Liver (tissue), 9 donors: ENCODE data around the gene TULP4. TPM values are rescaled to one million over a fixed set of nuclear protein-coding genes. Genes with fewer than 3 reads are reported as not detected.

Experiments used
- DNase-seq: peaks from one replicate; pipeline ENCODE4 v3.0.0-alpha.2; 2017; ENCODE audit warnings: low spot score
- H3K27ac ChIP-seq, 2 donors: one replicate each; pipeline ENCODE4 v1.7.0; 2013; ENCODE audit warnings: inconsistent platforms in 2 of 2, low read length in 2 of 2, control low read depth in 1 of 2, low read depth in 1 of 2, mild to moderate bottlenecking in 1 of 2
- H3K27me3 ChIP-seq, 4 donors: one replicate each; pipeline versions ENCODE4 v1.6.1 to v1.7.0; 2013; ENCODE audit warnings: low read length in 3 of 4, inconsistent platforms in 1 of 4, mild to moderate bottlenecking in 1 of 4, moderate library complexity in 1 of 4; ENCODE audit not compliant: control insufficient read depth in 4 of 4, insufficient read depth in 4 of 4
- H3K36me3 ChIP-seq, 4 donors: one replicate each; pipeline versions ENCODE4 v1.6.1 to v1.7.0; 2013; ENCODE audit warnings: low read length in 3 of 4, mild to moderate bottlenecking in 3 of 4, low read depth in 1 of 4, moderate library complexity in 1 of 4; ENCODE audit not compliant: control insufficient read depth in 4 of 4, insufficient read depth in 3 of 4
- H3K4me1 ChIP-seq, 4 donors: one replicate each; pipeline versions ENCODE4 v1.6.1 to v1.7.0; 2013; ENCODE audit warnings: low read length in 3 of 4, mild to moderate bottlenecking in 3 of 4, moderate library complexity in 1 of 4; ENCODE audit not compliant: control insufficient read depth in 4 of 4, insufficient read depth in 4 of 4
- H3K4me3 ChIP-seq, 3 donors: one replicate each; pipeline versions ENCODE4 v1.6.1 to v1.7.0; 2013; ENCODE audit warnings: low read length in 3 of 3, control low read depth in 1 of 3, low read depth in 1 of 3, mild to moderate bottlenecking in 1 of 3
- H3K9ac ChIP-seq, 2 donors: one replicate each; pipeline ENCODE4 v1.7.0; 2013; ENCODE audit warnings: low read length in 2 of 2, mild to moderate bottlenecking in 2 of 2, moderate library complexity in 2 of 2, control low read depth in 1 of 2, low read depth in 1 of 2
- H3K9me3 ChIP-seq, 4 donors: one replicate each; pipeline versions ENCODE4 v1.6.1 to v1.7.0; 2013; ENCODE audit warnings: low read length in 3 of 4; ENCODE audit not compliant: control insufficient read depth in 4 of 4
- ATF3 ChIP-seq: IDR thresholded peaks from 2 replicates; pipeline ENCODE4 v1.6.1; 2016; ENCODE audit warnings: antibody characterized with exemption
- CTCF ChIP-seq: fragments of 150-350 bp; IDR thresholded peaks from 2 replicates; pipeline ENCODE4 v1.5.1; 2017; ENCODE audit warnings: improper control_type of control experiment, low read depth, low read length; ENCODE audit not compliant: missing input control
- EGR1 ChIP-seq, 2 donors: IDR thresholded peaks; 2 replicates each; pipeline ENCODE4 v1.6.1; 2016 to 2018; ENCODE audit warnings: antibody characterized with exemption in 2 of 2, low read depth in 2 of 2
- FOXA1 ChIP-seq: IDR thresholded peaks from 2 replicates; pipeline ENCODE4 v1.6.1; 2016; ENCODE audit warnings: antibody characterized with exemption
- FOXA2 ChIP-seq: IDR thresholded peaks from 2 replicates; pipeline ENCODE4 v1.6.1; 2016; ENCODE audit warnings: antibody characterized with exemption
- GABPA ChIP-seq, 2 donors: IDR thresholded peaks in 1 of 2; conservative IDR thresholded peaks in 1 of 2; 2 replicates each; pipeline ENCODE4 v1.6.1; 2016; ENCODE audit warnings: antibody characterized with exemption in 2 of 2, mild to moderate bottlenecking in 1 of 2, moderate library complexity in 1 of 2
- HNF4A ChIP-seq, 2 donors: conservative IDR thresholded peaks; 2 replicates each; pipeline ENCODE4 v1.6.1; 2016; ENCODE audit warnings: antibody characterized with exemption in 2 of 2, mild to moderate bottlenecking in 2 of 2
- HNF4G ChIP-seq: IDR thresholded peaks from 2 replicates; pipeline ENCODE4 v1.6.1; 2016; ENCODE audit warnings: antibody characterized with exemption
- JUND ChIP-seq, 2 donors: IDR thresholded peaks; 2 replicates each; pipeline ENCODE4 v1.6.1; 2016; ENCODE audit warnings: antibody characterized with exemption in 2 of 2
- MAX ChIP-seq: IDR thresholded peaks from 2 replicates; pipeline ENCODE4 v1.6.1; 2016; ENCODE audit warnings: antibody characterized with exemption
- NR2F2 ChIP-seq: IDR thresholded peaks from 2 replicates; pipeline ENCODE4 v1.6.1; 2016; ENCODE audit warnings: antibody characterized with exemption
- RAD21 ChIP-seq, 2 donors: IDR thresholded peaks; 2 replicates each; pipeline ENCODE4 v1.6.1; 2016; ENCODE audit warnings: antibody characterized with exemption in 2 of 2, mild to moderate bottlenecking in 2 of 2
- REST ChIP-seq: IDR thresholded peaks from 2 replicates; pipeline ENCODE4 v1.6.1; 2016; ENCODE audit warnings: antibody characterized with exemption, mild to moderate bottlenecking
- RXRA ChIP-seq, 2 donors: IDR thresholded peaks; 2 replicates each; pipeline ENCODE4 v1.6.1; 2017 to 2018; ENCODE audit warnings: antibody characterized with exemption in 2 of 2, mild to moderate bottlenecking in 1 of 2
- SP1 ChIP-seq: IDR thresholded peaks from 2 replicates; pipeline ENCODE4 v1.6.1; 2018; ENCODE audit warnings: antibody characterized with exemption, mild to moderate bottlenecking
- TAF1 ChIP-seq: conservative IDR thresholded peaks from 2 replicates; pipeline ENCODE4 v1.6.1; 2016; ENCODE audit warnings: antibody characterized with exemption, mild to moderate bottlenecking
- YY1 ChIP-seq: IDR thresholded peaks from 2 replicates; pipeline ENCODE4 v1.6.1; 2016; ENCODE audit warnings: antibody characterized with exemption, mild to moderate bottlenecking
- ZBTB33 ChIP-seq: IDR thresholded peaks from 2 replicates; pipeline ENCODE4 v1.6.1; 2016; ENCODE audit warnings: antibody characterized with exemption
- WGBS: extraction: QIAGEN DNeasy Blood & Tissue Kit; methylation state at CpG from one replicate; pipeline ENCODE4 v1.1.7; 2013; 5-methylcytosine and 5-hydroxymethylcytosine counted together
- polyA plus RNA-seq, 2 donors: library from polyadenylated mRNA; stranded (reverse) in 1 of 2; unstranded in 1 of 2; fragments of 200-250 nt in 1 of 2; fragments of >200 nt in 1 of 2; fragmentation: Nextera tagmentation in 1 of 2; extraction: Ambion mirVana in 1 of 2; gene quantifications; one replicate each; pipeline versions ENCODE4 v1.2.1 to v1.2.3, GENCODE V29; 2013 to 2015
- total RNA-seq, 2 donors: library from RNA; depleted of rRNA; stranded (reverse); fragments of >200 nt; gene quantifications; one replicate each; pipeline ENCODE4 v1.2.3, GENCODE V29; 2014
- donor health status: healthy.
- donor health status: healthy.
- donor health status: healthy.
- donor health status: healthy.
- donor health status: healthy.

TULP4 gene
- total and polyA plus RNA-seq, 4 donors, result 2.2 to 53.3 (median 18.0) TPM

- no peaks in the 10 kb centered on the region for H3K9me3 ChIP-seq
- no peaks in the 10 kb centered on the region for H3K27me3 ChIP-seq
- H3K27ac ChIP-seq, result no peak overlapping the region
- WGBS, result 96% methylated on average over 20 of the region's 20 CpGs
- no peak overlapping the region for H3K4me3 ChIP-seq
- TF ChIP-seq GABPA (IDR thresholded peaks at IDR 0.05 in 1 of 2, conservative IDR thresholded peaks at IDR 0.05 in 1 of 2) (no peak), FOXA1 (no peak), MAX (no peak), YY1 (no peak), EGR1 (IDR thresholded peaks at IDR 0.05; ENCODE audit: low read depth in 2 of 2) (no peak), RXRA (IDR thresholded peaks at IDR 0.05) (no peak), ZBTB33 (no peak), CTCF (no peak), RAD21 (IDR thresholded peaks at IDR 0.05) (no peak), TAF1 (no peak), ATF3 (no peak), HNF4A (conservative IDR thresholded peaks at IDR 0.05) (no peak), REST (no peak), NR2F2 (no peak), HNF4G (no peak), JUND (IDR thresholded peaks at IDR 0.05) (no peak), SP1 (no peak), FOXA2 (no peak)
- H3K9ac ChIP-seq, result no peak overlapping the region
- H3K4me1 ChIP-seq, result no peaks in the 10 kb centered on the region
- H3K36me3 ChIP-seq, result peaks cover 7 to 33% (median 11%) of the 10 kb centered on the region in 4 donors
- DNase-seq, result no peak
Measured at GRCh38 chr6:158480989-158481388, 168.7 kb downstream of the TULP4 start.
